Thoracic aorta (tissue), 2 donors: ENCODE data around the gene UNC93B1. TPM values are rescaled to one million over a fixed set of nuclear protein-coding genes. Genes with fewer than 3 reads are reported as not detected.

Source experiments
- ATAC-seq: fragments of 150-250 bp; one replicate; pipeline ENCODE4 v1.8.0; 2017; ENCODE audit warnings: low read depth; ENCODE audit not compliant: insufficient number of reproducible peaks, low FRiP score
- DNase-seq: peaks from one replicate; pipeline ENCODE4 v3.0.0-alpha.2; 2020; ENCODE audit warnings: low spot score
- H3K27ac ChIP-seq, 2 donors: fragments of 200-600 bp; sonication (generic); 1 replicate in 1 of 2; 2 replicates in 1 of 2; pipeline ENCODE4 v1.5.1; 2016; ENCODE audit warnings: mild to moderate bottlenecking in 2 of 2, moderate library complexity in 2 of 2
- H3K27me3 ChIP-seq: fragments of 200-600 bp; sonication (generic); replicated peaks from 2 replicates; pipeline ENCODE4 v1.6.0; 2016; ENCODE audit warnings: mild to moderate bottlenecking; ENCODE audit not compliant: insufficient read depth
- H3K36me3 ChIP-seq: fragments of 200-600 bp; sonication (generic); one replicate; pipeline ENCODE4 v1.5.1; 2016
- H3K4me1 ChIP-seq, 2 donors: fragments of 200-600 bp; sonication (generic); 1 replicate in 1 of 2; 2 replicates in 1 of 2; pipeline versions ENCODE4 v1.5.1 to v1.6.0; 2016; ENCODE audit warnings: low read depth in 2 of 2, mild to moderate bottlenecking in 1 of 2; ENCODE audit not compliant: control insufficient read depth in 1 of 2
- H3K4me3 ChIP-seq: fragments of 200-600 bp; sonication (generic); 2 replicates; pipeline ENCODE4 v1.5.1; 2016; ENCODE audit warnings: mild to moderate bottlenecking
- H3K9me3 ChIP-seq: fragments of 200-600 bp; sonication (generic); 2 replicates; pipeline ENCODE4 v1.5.1; 2016
- CTCF ChIP-seq: fragments of 200-600 bp; sonication (generic); IDR thresholded peaks from one replicate; pipeline ENCODE4 v1.5.1; 2019; ENCODE audit warnings: antibody characterized with exemption
- total RNA-seq, 2 donors: library from RNA; depleted of rRNA; stranded (reverse); fragments of >200 nt; gene quantifications; one replicate each; pipeline versions ENCODE4 v1.1.0 to v1.2.3, GENCODE V29; 2016

The UNC93B1 gene
- 10 to 100 TPM; 39.6 to 72.4 TPM for total RNA-seq

GRCh38 chr11:68003846-68004550, at the start of gene UNC93B1:
TSS of gene UNC93B1 (minus strand) at chr11:68004097. CDS start at chr11:68004043, 54 bp downstream.
- Histone ChIP-seq H3K9me3 (no peaks in the 10 kb centered on the region), H3K27ac (peak within 1 kb of the TSS in 1 of 2 donors; percentile 44), H3K27me3 (no peaks in the 10 kb centered on the region), H3K4me3 (peak within 1 kb of the TSS; percentile 90), H3K36me3 (no peaks in the 10 kb centered on the region), H3K4me1 (peaks cover 0 to 7% of the 10 kb centered on the region in 2 donors)
- DNase-seq, result peak; percentile 69
- no peak for TF ChIP-seq CTCF
- peak; percentile 76 for ATAC-seq

- H3K4me3 ChIP-seq, result no peak overlapping the region
- no peak for ATAC-seq
- DNase-seq, result no peak
- no peaks in the 10 kb centered on the region for H3K27me3 ChIP-seq
- H3K27ac ChIP-seq, result no peak overlapping the region
- no peak for TF ChIP-seq CTCF
- peaks cover 37% of the 10 kb centered on the region for H3K36me3 ChIP-seq
- H3K4me1 ChIP-seq, result no peaks in the 10 kb centered on the region
- H3K9me3 ChIP-seq, result no peaks in the 10 kb centered on the region
These were observed 49.2 kb upstream of the UNC93B1 start for GRCh38 chr11:68053117-68053516.

GRCh38 chr11:68052137-68052873, 48.4 kb upstream of the UNC93B1 start:
- no peak for DNase-seq
- no peak overlapping the region for H3K27ac ChIP-seq
- TF ChIP-seq CTCF, result no peak
- no peak for ATAC-seq
- H3K4me1 ChIP-seq, result no peaks in the 10 kb centered on the region
- H3K27me3 ChIP-seq, result no peaks in the 10 kb centered on the region
- H3K36me3 ChIP-seq, result peaks cover 37% of the 10 kb centered on the region
- no peaks in the 10 kb centered on the region for H3K9me3 ChIP-seq
- H3K4me3 ChIP-seq, result no peak overlapping the region

GRCh38 chr11:68051191-68052136, 47.6 kb upstream of the UNC93B1 start:
- DNase-seq, result no peak
- Histone ChIP-seq H3K4me3 (no peak overlapping the region), H3K27me3 (no peaks in the 10 kb centered on the region), H3K27ac (no peak overlapping the region), H3K36me3 (peaks cover 37% of the 10 kb centered on the region), H3K4me1 (no peaks in the 10 kb centered on the region), H3K9me3 (no peaks in the 10 kb centered on the region)
- ATAC-seq, result no peak
- TF ChIP-seq CTCF, result no peak
